Stimulated activated CD8-positive, alpha-beta memory T cell treated with anti-CD3 and anti-CD28 coated beads, Interleukin-2, amount 100 ng/mL, for 1 hour (primary cell): ENCODE data around the gene USP20.

ENCODE experiments used
- DNase-seq, 2 donors: peaks; one replicate each; pipeline ENCODE4 v3.0.0-alpha.2; 2020; ENCODE audit warnings: low read depth in 2 of 2

The USP20 gene

DNA sequence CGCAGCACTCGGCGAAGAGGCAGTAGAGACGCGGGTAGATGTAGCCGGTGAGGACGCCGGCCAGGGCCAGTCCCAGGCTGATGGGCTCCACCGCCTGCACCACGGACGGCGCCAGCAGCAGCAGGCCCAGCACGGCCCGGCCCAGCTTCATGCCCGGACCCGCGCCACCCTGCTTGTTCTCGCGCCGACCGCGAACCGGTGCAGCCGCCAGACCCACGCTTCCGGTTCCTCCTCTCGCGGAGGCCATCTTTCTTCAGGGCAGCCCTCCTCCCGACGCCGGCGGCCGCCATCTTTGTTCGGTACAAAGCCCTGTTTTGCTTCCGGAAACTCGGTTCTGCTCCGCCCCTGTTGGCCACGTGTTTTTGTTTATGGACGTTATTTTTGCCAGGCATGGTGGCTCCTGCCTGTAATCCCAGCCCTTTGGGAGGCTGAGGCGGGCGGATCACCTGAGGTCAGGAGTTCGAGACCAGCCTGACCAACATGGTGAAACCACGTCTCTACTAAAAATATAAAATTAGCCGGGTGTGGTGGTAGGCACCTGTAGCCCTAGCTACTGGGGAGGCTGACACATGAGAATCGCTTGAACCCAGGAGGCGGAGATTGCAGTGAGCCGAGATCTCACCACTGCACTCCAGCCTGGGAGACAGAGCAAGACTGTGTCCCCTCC is 11.2 kb upstream of the USP20 start, which contains the start of gene TOR1A:
TSS of gene TOR1A (minus strand) at position 202 of the 667 bp plus-strand sequence. CDS start at position 151, 51 bp downstream.
- peak; percentile 83 to 86 for DNase-seq

DNA sequence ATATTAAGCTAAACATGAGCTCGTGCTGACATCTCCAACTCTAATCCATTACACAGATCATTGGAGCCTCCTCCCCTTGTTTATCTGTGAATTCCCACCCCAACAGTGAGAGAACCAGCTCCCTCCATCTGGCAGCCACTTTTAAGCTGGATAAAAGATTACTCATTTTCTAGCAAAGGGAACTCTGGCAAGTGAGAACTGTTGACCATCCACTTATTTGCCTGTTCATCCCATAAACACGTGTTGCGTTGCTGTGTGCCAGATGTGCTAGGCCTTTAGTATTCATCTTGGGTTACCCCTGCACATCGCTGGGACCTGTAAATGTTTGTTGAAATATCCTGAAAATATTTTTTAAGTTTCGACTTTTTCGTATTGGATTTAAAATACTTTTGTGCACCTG is 8.9 kb upstream of the USP20 start:
- no peak for DNase-seq

DNA sequence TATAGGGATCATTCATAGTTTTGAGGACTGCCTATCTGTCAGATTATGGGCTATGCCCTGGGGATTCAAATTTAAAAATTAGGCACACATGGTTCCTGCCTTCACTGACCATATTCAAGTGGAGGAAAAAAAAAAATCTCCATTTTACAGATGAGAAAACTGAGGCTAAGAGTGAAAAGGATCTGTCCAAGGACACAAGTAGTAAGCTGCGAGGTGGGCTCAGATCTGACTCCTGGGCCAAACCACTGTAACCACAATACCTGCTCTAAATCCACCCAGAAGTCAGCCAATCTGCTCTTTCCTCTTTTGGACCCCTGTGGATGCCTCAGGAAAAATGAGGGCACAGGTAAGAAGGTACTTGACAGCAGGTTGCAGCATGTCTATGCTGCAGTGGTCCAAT is 8.5 kb upstream of the USP20 start:
- DNase-seq = no peak

DNA sequence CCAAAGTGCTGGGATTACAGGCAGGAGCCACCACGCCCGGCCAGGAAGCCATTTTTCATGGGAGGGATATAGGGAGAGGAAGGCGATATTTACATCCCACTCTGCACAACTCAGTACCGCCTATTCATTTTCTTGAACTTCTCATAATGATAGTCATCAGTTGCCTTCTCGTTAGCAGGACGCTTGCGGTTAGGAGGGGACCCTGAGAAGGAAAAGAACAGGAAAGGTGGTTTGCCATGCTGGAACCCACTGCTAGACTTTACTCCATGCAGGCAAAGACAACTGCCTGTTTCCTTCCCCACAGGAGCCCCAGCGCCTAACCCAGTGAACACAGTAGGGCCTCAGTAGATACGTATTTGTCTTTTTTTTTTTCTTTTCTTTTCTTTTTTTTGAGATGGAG is 7.2 kb upstream of the USP20 start:
- no peak for DNase-seq

GRCh38 chr9:129828969-129829368 is 6.3 kb upstream of the USP20 start:
- DNase-seq = no peak

DNA sequence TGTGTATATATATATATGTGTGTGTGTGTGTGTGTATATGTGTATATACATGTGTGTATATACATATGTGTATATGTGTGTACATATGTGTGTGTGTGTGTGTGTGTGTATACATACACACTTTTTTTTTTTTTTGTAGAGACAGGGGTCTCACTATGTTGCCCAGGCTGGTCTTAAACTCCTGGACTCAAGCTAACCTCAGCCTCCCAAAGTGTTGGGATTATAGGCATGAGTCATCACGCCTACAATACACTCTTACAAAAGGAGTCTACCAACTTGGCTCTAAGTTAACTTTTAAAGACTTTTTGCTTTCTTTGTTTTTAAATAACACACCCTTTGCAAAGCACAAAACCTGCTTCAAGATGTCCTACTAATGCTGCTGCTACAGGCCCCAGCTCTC is 2.3 kb upstream of the USP20 start:
- no peak for DNase-seq

DNA sequence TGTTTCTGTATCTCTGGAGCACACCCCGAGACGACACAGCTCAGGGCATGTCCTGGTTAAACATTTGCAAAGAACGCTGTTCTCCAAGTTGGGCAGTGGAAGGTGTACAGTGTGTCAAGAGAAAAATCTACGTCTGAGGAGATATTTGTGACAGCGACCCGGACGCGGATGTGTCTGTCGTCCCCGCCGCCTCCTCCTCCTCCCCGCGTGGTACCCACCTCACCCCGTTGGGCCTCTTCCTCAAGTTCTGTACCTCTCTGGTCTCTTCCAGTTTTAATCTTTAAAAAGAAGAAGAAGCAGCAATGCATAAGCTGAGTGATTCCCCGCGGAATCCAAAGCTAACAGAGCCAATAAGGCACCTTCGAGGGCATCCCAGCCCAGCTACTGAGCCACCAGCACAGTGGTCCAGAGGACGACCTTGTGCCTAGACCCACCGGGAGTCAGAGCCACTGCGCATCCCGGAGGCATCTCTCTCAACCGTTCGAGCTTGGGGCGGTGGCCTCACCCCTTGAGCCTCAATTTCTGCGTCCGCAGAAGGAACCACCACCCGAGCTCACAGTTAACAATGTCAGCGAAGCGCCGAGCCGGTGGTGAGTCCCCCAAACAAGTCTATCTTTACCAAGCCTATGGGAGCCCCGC is 650 bp upstream of the USP20 start:
- DNase-seq = peak in 1 of 2 donors; percentile 12

DNA sequence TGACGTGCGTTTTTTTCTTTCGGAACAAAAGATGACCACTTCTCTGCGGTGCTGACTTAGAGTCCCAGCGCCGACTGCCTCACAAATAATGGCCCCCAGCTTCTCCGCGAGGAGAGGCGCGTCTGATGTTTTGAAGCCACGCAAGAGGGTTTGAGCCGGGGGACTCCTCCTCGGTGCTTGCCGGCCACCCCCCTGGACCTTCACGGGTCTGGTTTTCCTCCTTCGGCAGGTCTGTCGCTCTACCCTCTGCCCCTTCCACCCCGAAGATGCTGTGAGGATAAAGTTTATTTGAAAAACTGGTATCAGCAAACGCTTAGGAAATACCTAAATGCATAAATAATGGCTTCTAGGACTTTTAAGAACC is 584 bp downstream of the USP20 start:
- DNase-seq = no peak

DNA sequence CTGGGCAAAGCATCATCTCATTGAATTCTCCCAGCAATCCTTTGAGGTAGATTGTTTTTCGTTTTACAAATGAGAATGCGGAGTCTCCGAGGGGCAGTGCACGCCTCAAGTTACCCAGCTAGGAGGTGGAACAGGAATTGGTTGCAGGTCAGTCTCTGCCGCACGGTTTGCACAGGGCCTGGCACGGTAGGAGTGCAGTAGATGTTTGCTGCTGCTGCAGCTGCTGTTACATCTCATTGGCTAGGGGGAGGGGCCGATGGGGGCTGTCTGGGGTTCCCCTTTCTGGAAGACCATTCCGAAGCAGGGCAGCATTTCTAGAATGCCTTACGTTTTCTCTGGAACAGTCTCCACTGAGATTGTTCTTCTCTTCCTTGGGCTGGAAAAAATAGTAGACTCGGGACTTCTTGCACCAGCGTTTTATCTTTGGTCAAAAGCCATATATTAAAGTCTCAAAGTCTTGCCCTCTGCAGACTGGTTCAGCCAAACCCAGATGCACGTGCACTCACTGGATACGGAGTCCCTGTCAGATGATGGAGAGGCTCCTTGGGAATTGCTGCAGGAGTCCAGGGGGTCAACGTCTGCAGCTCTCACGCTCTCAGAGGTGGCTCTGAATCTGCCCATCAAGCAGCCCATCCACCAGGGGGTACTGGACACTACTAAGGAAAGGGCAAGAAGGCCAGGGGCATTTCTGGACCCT is 1.2 kb downstream of the USP20 start:
- DNase-seq = peak in 1 of 2 donors; percentile 21

GRCh38 chr9:129838707-129839259 is 3.5 kb downstream of the USP20 start:
- no peak for DNase-seq

DNA sequence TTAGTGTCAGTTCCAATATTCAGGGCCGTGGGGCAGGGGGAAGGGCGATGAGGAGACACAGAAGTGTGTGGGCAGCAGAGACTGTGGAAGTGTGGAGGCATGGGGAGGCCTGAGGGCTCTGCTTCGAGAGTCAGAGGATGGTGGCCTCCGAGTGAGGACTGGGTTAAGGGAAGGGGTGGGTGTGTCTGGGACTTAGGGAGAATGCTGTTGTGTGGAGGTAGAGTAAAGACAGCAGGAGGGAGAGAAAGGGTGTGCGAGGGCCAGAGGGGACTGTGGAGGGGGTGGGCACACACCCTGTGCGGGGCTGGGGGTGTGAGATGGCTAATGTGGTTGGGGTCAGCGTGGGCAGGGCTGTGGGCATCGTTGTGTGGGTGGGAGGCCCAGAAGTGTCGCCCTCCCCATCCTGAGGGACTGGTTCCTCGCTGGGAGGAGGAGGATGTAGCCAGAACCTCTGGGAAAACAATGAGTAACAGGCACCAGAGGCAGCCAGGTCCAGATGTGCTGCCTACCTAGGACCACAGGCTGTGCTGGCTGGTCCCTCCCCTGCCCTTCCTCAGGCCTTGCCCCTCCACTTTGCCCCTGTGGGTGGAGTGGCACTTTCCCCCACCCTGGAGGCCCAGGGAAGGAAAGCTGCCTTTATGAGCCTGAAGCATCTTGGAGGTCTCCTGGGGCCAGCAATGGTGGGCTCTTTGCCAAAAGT is 4.2 kb downstream of the USP20 start:
- no peak for DNase-seq

GRCh38 chr9:129840034-129840433 is 4.8 kb downstream of the USP20 start:
- no peak for DNase-seq

DNA sequence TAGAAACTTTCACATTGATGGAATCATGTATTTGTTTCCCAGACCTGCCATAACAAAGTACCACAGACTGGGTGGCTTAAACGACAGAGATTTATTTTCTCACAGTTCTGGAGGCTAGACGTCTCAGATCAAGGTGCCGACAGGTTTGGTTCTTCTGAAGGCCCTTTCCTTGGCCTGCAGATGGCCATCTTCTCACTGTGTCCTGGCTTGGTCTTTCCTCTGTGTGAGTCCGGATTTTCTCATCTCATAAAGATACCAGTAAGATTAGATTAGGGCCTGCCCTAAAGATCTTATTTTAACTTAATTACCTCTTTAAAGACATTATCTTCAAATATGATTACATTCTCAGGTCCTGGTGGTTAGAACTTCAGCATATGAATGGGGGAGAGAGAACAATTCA is 5.8 kb downstream of the USP20 start:
- DNase-seq = no peak

DNA sequence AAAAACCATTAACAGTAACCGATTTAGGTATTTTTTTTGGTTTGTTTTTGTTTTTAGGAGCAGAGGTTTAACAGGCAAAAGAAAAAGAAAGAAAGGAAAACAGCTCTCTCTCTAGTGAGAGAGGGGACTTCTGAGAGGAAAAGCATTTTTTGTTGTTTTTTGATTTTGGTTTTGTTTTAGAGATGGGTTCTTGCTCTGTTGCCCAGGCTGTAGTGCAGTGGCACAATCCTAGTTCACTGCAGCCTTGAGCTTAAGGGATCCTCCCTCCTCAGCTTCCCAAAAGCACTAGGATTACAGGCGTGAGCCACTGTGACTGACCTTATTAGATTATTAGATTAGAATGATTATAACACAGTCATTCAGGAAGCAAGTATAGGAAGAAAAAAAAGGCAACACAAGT is 10.1 kb downstream of the USP20 start:
- no peak for DNase-seq

- DNase-seq = no peak
Observed at GRCh38 chr9:129848712-129849441, 13.6 kb downstream of the USP20 start.

- no peak for DNase-seq
Observed at GRCh38 chr9:129849901-129850300, 14.6 kb downstream of the USP20 start.

DNA sequence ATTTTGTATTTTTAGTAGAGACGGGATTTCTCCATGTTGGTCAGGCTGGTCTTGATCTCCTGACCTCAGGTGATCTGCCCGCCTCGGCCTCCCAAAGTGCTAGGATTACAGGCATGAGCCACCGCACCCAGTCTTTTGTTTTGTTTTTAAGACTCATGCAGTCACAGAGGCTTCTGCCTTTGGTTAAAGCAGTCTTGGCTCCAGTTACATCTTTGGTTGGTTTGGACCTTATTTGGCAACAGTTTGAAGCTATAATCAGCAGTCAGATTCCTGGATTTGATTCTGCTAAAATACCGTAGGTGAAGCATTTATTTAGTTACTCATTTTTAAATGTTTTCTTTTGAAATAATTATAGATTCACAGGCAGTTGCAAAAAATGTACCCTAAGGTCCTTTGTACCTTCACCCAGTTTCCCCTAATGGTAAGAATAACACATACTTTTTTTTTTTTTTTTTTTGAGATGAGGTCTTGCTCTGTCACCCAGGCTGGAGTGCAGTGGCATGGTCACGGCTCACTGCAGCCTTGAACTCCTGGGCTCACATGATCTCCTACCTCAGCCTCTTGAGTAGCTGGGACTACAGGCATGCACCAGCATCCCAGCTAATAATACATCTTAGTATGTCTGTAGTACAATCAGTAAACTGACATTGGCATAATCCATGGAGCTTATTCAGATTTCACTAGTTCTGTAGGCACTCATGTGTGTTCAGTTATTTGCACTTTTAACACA is 15.7 kb downstream of the USP20 start:
- no peak for DNase-seq

- no peak for DNase-seq
Observed at GRCh38 chr9:129851821-129852220, 16.6 kb downstream of the USP20 start.

DNA sequence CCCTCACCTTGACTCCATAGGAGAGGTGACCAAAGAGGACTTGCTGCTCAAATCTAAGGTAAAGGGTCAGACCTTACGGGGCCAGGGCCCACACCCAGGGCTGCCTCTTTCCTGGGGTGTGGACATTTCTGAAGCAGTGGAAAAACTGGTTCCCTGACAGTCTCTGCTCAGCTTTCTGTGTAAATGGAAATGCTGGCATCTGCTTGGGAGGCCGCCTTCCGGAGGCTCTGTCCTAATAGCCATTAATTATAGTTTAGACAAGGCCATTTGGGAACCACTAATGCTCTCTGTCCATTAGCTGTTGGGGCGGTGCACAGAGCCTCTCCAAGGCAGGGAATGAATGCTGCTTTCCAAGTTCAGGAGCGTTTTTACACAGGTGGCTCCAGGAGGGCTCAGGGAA is 17.3 kb downstream of the USP20 start:
- no peak for DNase-seq

DNA sequence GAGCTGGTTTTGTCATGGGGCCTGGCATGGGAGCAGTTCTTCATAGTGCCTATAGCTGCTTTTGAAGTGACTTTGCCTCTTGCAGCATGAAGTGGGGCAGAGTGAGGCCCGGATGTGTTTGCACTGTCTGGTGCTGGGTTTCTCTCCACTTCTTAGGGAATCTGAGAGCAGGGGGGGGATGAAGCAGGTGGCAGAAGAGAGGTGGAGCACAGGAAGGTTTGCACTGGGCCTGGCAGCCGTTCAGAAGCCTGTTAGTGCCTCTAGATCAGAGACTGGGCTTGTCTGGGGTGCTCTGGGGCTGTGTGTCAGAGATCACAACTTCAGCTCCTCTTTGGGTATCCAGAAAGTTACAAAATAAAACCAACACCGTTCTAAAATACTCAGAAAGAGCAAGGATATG is 18.4 kb downstream of the USP20 start:
- no peak for DNase-seq

DNA sequence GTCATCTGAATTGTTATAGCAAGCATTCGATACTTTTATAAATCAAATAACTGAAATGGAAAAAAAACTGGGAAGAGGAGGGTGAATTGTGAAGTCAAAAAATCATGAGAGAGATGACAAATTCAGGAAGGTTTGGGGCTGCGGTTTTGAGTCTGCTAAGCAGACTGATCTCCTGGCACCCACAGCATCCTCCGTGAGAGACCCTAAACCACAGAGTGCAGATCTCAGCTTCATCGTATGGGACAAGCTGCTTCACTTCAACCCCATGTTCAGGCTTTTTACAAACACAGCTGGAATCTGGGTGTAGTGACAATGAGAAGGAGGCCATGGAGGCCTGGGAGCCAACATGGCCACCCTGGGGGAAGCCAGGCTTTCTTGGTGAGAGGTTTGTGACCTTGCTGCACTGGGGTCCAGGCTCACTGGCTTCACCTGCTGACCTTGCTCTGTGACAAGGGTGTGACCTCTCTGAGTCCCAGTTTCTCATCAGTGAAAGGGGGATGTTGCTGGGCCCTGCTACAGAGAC is 19.4 kb downstream of the USP20 start:
- DNase-seq = no peak
